PFSK-1 (cell line): Measurements from ENCODE around the gene DGCR8.

ENCODE experiments used
- FOXP2 ChIP-seq: optimal IDR thresholded peaks from 2 replicates; pipeline ENCODE3; 2011; ENCODE audit warnings: borderline replicate concordance, control low read depth, inconsistent platforms; ENCODE audit not compliant: insufficient read depth; ENCODE audit errors: extremely low read length, extremely low read depth
- POLR2AphosphoS5 ChIP-seq: IDR thresholded peaks from 2 replicates; pipeline ENCODE4 v1.6.1; 2012; ENCODE audit warnings: low read depth, mild to moderate bottlenecking, control low read depth, low read length, moderate library complexity
- SIN3A ChIP-seq: IDR thresholded peaks from 2 replicates; pipeline ENCODE4 v1.6.1; 2012; ENCODE audit warnings: mild to moderate bottlenecking, low read length, moderate library complexity, borderline replicate concordance; ENCODE audit not compliant: insufficient read depth
- TAF1 ChIP-seq: IDR thresholded peaks from 2 replicates; pipeline ENCODE4 v1.6.1; 2012; ENCODE audit warnings: low read length, control low read depth, borderline replicate concordance; ENCODE audit not compliant: insufficient read depth
- TF ChIP-seq, protein P1 (sequence below), 2 experiments: IDR thresholded peaks; 2 replicates each; pipeline versions ENCODE4 v1.6.1 to v1.8.0; 2011 to 2012; ENCODE audit warnings: low read depth in 2 of 2, low read length in 2 of 2, control low read depth in 1 of 2, inconsistent platforms in 1 of 2, mild to moderate bottlenecking in 1 of 2, moderate library complexity in 1 of 2; ENCODE audit not compliant: insufficient read depth in 1 of 2

The DGCR8 gene

DNA sequence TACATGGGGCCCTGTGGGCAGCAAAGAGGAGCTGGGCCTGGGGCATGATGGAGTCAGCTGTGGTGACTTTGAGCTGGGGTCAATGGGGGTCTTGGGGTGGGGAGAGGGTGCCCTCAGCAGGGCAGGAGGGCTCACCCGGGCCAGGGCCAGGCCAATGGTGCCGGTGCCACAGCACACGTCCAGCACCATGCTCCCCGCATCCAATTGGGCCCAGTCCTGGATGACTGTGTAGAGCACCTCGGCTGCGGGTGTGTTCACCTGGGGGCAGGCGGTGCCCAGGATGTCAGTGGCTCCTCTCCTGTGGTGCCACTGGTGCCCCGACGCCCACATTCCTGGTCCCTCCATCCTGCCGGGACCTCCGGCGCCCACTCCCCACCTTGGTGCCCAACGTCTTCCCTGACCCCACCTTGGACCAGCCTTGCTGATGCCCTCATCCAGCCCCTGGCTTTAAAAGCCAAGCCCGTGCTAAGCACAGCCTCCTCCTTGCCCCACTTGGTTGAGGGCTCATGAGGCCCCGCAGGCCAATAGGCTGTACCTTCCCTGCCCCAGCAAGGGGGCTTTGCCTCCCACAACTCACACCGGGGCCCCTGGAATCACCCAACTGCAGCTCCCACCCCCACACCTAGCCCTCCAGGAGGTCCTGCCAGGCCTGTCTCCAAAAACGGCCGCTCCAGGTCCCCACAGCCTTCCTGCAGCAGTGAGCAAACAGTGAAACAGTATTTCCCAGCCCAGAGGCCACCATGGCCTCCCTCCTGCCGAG is 33.7 kb downstream of the DGCR8 start:
- TF ChIP-seq SIN3A (no peak), FOXP2 (no peak)

DNA sequence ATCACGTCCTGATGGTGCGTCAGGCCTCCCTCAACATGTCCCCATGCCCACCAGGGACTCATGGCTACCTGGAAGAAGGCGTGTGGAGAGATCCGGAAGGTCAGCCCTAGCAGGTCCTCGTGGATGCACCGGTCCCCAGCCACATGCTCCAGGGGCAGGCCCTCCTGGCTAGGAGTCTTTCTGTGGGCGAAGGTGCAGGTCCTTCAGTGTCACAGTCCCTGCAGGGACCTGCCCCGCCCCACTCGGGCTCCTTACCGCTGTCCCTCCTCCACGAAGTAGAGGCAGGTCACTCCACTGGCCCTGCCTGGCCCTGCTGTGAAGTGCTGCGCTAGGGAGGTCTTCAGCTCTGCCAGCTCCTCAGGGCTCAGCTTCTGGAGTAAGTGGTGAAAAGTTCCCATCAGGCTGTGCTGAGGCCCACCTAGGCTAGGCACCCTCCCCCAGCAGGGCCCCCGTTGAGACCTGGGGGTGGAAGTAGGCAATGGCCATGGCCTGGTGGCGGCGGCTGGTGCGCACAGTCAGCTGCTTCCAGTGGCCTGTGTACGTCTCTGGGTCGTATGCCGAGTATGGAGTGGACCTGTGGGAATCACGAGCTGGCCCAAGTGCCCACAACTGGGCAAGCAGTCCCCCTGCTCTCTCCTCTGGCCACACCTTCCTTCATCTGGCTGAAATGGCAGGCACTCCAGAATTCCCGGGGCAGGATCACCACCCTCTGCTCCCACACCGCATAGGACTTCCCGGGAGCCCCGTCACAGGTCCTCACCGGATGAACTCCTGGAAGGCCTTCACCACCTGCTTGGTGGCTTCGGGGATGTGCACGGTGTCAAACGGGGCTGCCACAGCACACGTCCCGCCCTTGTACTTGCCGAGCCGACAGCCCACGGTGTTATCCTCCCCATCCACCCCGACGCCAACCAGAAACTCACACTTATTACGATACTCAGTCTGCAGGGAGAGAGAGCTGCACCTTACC is 34.8 kb downstream of the DGCR8 start:
- TF ChIP-seq, protein P1, sequence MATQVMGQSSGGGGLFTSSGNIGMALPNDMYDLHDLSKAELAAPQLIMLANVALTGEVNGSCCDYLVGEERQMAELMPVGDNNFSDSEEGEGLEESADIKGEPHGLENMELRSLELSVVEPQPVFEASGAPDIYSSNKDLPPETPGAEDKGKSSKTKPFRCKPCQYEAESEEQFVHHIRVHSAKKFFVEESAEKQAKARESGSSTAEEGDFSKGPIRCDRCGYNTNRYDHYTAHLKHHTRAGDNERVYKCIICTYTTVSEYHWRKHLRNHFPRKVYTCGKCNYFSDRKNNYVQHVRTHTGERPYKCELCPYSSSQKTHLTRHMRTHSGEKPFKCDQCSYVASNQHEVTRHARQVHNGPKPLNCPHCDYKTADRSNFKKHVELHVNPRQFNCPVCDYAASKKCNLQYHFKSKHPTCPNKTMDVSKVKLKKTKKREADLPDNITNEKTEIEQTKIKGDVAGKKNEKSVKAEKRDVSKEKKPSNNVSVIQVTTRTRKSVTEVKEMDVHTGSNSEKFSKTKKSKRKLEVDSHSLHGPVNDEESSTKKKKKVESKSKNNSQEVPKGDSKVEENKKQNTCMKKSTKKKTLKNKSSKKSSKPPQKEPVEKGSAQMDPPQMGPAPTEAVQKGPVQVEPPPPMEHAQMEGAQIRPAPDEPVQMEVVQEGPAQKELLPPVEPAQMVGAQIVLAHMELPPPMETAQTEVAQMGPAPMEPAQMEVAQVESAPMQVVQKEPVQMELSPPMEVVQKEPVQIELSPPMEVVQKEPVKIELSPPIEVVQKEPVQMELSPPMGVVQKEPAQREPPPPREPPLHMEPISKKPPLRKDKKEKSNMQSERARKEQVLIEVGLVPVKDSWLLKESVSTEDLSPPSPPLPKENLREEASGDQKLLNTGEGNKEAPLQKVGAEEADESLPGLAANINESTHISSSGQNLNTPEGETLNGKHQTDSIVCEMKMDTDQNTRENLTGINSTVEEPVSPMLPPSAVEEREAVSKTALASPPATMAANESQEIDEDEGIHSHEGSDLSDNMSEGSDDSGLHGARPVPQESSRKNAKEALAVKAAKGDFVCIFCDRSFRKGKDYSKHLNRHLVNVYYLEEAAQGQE (IDR thresholded peaks at IDR 0.05; ENCODE audit: insufficient read depth in 1 of 2, low read depth in 2 of 2, low read length in 2 of 2): no peak
- no peak for TF ChIP-seq TAF1

DNA sequence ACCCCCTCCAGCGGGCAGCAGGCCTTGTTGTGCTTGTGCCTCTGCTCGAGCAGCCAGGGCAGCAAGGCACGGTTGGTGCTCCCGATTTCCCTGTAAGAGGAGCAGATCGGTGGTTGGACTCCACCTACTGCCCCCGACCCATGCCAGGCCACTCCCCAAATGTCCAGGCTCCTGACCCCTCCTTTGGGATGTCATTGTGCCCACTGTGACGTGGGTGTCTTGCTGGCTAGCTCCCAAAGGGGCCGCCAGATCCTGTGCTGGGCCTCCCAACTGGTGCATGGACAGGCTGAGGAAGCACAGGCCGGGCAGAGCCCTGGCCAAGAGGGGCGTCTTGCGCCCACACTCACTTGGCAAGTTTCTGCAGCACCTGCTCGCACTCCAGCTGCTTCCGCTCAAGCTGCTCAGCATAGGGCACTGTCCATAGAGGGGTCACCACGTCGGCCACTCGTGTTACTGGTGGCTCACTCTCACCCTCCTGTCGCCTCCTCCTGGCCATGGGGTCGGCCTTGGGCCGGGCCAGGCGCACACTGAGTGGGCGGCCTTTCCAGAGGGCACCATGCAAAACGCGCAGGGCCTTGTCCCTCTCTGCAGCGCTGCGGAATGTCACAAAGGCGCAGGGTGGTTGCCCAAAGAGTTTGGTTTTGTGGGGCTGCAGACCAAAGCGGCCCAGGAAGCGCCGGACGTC is 35.8 kb downstream of the DGCR8 start, which contains the start of gene RANBP1:
Gene RANBP1, plus strand, starts transcription at position 414 of the 685 bp plus-strand sequence. Its CDS starts 81 bp downstream, at position 495.
- TF ChIP-seq FOXP2 (no peak), POLR2AphosphoS5 (no peak), TAF1 (no peak), SIN3A (no peak)
- TF ChIP-seq, protein P1 (IDR thresholded peaks at IDR 0.05; ENCODE audit: insufficient read depth in 1 of 2, low read depth in 2 of 2, low read length in 2 of 2): no peak

DNA sequence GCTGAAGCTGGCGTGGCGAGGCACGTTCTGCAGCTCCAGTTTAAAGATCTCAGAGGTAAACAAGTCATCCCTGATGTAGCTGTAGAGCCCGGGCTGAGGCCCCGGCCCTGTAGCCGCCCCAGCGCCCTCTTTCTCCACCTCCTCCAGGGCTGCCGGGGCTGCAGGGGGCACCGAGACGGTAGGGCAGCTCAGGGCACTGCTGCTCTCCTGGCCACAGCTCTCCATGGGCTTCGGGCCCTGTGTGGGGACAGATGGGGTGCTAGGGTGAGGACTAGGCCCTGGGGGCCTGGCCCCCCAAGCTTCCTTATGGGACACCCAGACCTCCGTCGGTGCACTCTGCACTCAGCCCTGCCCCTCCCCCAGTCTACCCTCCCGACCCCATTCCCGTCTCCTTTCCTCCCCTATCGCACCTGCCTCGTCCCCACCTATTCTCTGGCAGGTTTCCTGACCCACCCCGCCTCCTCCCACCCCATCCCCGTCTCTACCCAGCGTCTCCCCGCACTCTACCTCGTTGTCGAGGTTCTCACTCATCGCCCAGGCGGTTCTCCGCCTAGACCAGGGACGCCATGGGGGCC is 36.4 kb downstream of the DGCR8 start:
- TF ChIP-seq TAF1 (no peak), FOXP2 (no peak), SIN3A (no peak), POLR2AphosphoS5 (no peak)
- TF ChIP-seq, protein P1 (IDR thresholded peaks at IDR 0.05; ENCODE audit: insufficient read depth in 1 of 2, low read depth in 2 of 2, low read length in 2 of 2): no peak
